BE2C (cell line): Measurements from ENCODE around the gene TSHZ3.

ENCODE experiments used
- DNase-seq: peaks from one replicate; pipeline ENCODE4 v3.0.0-alpha.2; 2020
- H3K27me3 ChIP-seq: fragments of 250-450 bp; sonication (Bioruptor Pico); 2 replicates; pipeline ENCODE4 v1.5.1; 2020; ENCODE audit warnings: mild to moderate bottlenecking
- H3K36me3 ChIP-seq: fragments of 250-450 bp; sonication (Bioruptor Pico); 2 replicates; pipeline ENCODE4 v1.5.1; 2020; ENCODE audit warnings: mild to moderate bottlenecking
- H3K4me1 ChIP-seq: fragments of 250-450 bp; sonication (Bioruptor Pico); 2 replicates; pipeline ENCODE4 v1.5.1; 2020
- H3K4me3 ChIP-seq: 2 replicates; pipeline ENCODE4 v1.5.1; 2011; ENCODE audit warnings: low read depth, low read length
- H3K9me3 ChIP-seq: fragments of 250-450 bp; sonication (Bioruptor Pico); 2 replicates; pipeline ENCODE4 v1.5.1; 2020
- CTCF ChIP-seq: IDR thresholded peaks from 2 replicates; pipeline ENCODE4 v1.5.1; 2012; ENCODE audit warnings: mild to moderate bottlenecking, low read depth, low read length

TSHZ3 gene

GRCh38 chr19:31306006-31306753 is 43.1 kb downstream of the TSHZ3 start:
- H3K9me3 ChIP-seq, result no peaks in the 10 kb centered on the region
- H3K4me1 ChIP-seq, result no peaks in the 10 kb centered on the region
- no peak for DNase-seq
- no peak for TF ChIP-seq CTCF
- no peaks in the 10 kb centered on the region for H3K27me3 ChIP-seq
- H3K36me3 ChIP-seq, result no peaks in the 10 kb centered on the region
- H3K4me3 ChIP-seq, result no peak overlapping the region

DNA sequence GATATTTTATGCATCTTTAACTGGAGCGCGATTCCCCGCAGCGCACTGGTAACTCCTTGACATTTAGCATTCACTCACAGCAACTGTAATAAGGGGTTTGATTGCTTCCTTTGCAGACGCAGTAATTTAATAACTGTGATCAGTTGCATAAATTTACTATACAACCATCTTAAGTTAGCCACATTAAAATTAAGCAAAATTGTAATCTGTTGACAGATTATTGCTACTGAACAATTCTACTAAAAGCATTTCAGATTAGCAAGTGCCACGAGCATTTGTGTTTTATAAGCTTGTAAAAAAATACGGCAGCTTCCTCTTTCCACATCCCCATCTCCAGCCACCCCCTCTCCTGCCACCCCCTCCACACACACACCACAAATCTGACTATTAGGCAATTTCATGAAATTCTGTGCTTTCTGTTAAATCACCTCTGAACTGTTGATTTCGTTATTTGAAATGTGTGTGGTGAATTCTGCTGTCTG is 44.4 kb downstream of the TSHZ3 start:
- Histone ChIP-seq H3K4me3 (no peak overlapping the region), H3K9me3 (no peaks in the 10 kb centered on the region), H3K36me3 (no peaks in the 10 kb centered on the region), H3K4me1 (no peaks in the 10 kb centered on the region), H3K27me3 (no peaks in the 10 kb centered on the region)
- no peak for TF ChIP-seq CTCF
- no peak for DNase-seq

GRCh38 chr19:31303262-31303815 is 45.9 kb downstream of the TSHZ3 start:
- no peaks in the 10 kb centered on the region for H3K36me3 ChIP-seq
- no peaks in the 10 kb centered on the region for H3K4me1 ChIP-seq
- H3K9me3 ChIP-seq, result no peaks in the 10 kb centered on the region
- no peak for DNase-seq
- TF ChIP-seq CTCF, result no peak
- no peak overlapping the region for H3K4me3 ChIP-seq
- no peaks in the 10 kb centered on the region for H3K27me3 ChIP-seq

DNA sequence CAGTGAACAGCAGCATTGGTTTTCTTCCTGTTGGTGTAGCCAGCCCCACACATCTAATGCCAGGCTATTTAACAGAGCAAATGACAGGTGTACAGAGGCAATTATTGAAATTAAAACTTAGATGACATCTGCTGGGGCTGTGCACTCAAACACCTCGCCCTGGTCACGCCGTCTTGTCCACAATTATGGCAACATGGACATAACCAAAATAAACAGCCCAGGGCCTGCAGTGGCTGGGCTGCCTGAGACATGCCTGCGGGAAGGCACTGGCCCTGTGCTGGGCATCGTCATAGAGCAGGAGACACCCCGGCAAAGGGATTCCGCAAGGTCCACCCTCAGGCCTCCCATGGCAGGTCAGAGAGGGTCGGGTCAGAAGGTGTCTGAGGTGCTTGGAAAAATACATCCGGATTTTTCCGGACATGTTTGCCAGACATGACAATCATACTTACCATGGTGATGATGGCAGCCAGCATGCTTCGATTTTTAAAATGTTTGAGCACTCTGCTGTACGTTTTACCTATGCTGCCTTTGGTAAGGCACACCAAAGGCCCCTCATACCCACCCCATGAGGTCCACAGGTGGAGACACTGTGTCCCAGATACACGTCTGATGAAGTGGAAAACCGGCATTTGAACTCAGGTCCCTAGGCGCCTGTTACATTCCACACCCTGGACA is 47.8 kb downstream of the TSHZ3 start:
- DNase-seq, result no peak
- H3K4me3 ChIP-seq, result no peak overlapping the region
- no peaks in the 10 kb centered on the region for H3K9me3 ChIP-seq
- H3K36me3 ChIP-seq, result no peaks in the 10 kb centered on the region
- no peak for TF ChIP-seq CTCF
- H3K4me1 ChIP-seq, result no peaks in the 10 kb centered on the region
- no peaks in the 10 kb centered on the region for H3K27me3 ChIP-seq

- Histone ChIP-seq H3K9me3 (no peaks in the 10 kb centered on the region), H3K4me1 (no peaks in the 10 kb centered on the region), H3K36me3 (no peaks in the 10 kb centered on the region), H3K27me3 (no peaks in the 10 kb centered on the region), H3K4me3 (no peak overlapping the region)
- no peak for DNase-seq
- TF ChIP-seq CTCF, result no peak
Observed at GRCh38 chr19:31300422-31300821, 48.8 kb downstream of the TSHZ3 start.

GRCh38 chr19:31299665-31300064 is 49.6 kb downstream of the TSHZ3 start:
- DNase-seq, result no peak
- Histone ChIP-seq H3K4me3 (no peak overlapping the region), H3K27me3 (no peaks in the 10 kb centered on the region), H3K36me3 (no peaks in the 10 kb centered on the region), H3K9me3 (no peaks in the 10 kb centered on the region), H3K4me1 (no peaks in the 10 kb centered on the region)
- TF ChIP-seq CTCF, result no peak
